Heart left ventricle (tissue), 16 donors: ENCODE measurements around the gene RGS18. TPM values are rescaled to one million over a fixed set of nuclear protein-coding genes. Genes with fewer than 3 reads are reported as not detected.
"Not testable (repeated sequence)": the region's sequence is repeated elsewhere in the genome, so short reads cannot be mapped to it uniquely, and the experiment has no call there.

ENCODE experiments used
- ATAC-seq, 4 donors: fragments of 200-7000 bp; cut with Tn5 transposase; one replicate each; pipeline ENCODE4 v1.9.1; 2020 to 2022; ENCODE audit warnings: moderate library complexity in 4 of 4, mild to moderate bottlenecking in 3 of 4, moderate number of reproducible peaks in 1 of 4
- DNase-seq, 5 donors: peaks; one replicate each; pipeline ENCODE4 v3.0.0-alpha.2; 2020
- H3K27ac ChIP-seq, 12 donors: fragments of 200-600 bp; sonication (generic) in 4 of 12; one replicate each; pipeline versions ENCODE4 v1.5.0 to v1.8.0; 2016 to 2022; ENCODE audit warnings: mild to moderate bottlenecking in 2 of 12
- H3K27me3 ChIP-seq, 9 donors: fragments of 200-600 bp; sonication (generic) in 2 of 9; one replicate each; pipeline versions ENCODE4 v1.5.1 to v1.8.0; 2016 to 2022; ENCODE audit warnings: mild to moderate bottlenecking in 3 of 9
- H3K36me3 ChIP-seq, 9 donors: fragments of 200-600 bp; sonication (generic) in 2 of 9; one replicate each; pipeline versions ENCODE4 v1.5.0 to v1.8.0; 2018 to 2022; ENCODE audit warnings: mild to moderate bottlenecking in 2 of 9
- H3K4me1 ChIP-seq, 12 donors: fragments of 200-600 bp; sonication (generic) in 4 of 12; one replicate each; pipeline versions ENCODE4 v1.5.0 to v1.8.0; 2016 to 2022; ENCODE audit warnings: mild to moderate bottlenecking in 3 of 12
- H3K4me3 ChIP-seq, 12 donors: fragments of 200-600 bp; sonication (generic) in 4 of 12; one replicate each; pipeline versions ENCODE4 v1.5.0 to v1.8.0; 2017 to 2022; ENCODE audit warnings: mild to moderate bottlenecking in 9 of 12, moderate library complexity in 4 of 12
- H3K9me3 ChIP-seq, 12 donors: fragments of 200-600 bp; sonication (generic) in 4 of 12; one replicate each; pipeline versions ENCODE4 v1.5.0 to v1.8.0; 2016 to 2022; ENCODE audit warnings: mild to moderate bottlenecking in 1 of 12
- CTCF ChIP-seq, 12 donors: fragments of 200-600 bp; sonication (generic) in 4 of 12; IDR thresholded peaks; one replicate each; pipeline versions ENCODE4 v1.5.0 to v1.8.0; 2018 to 2022; ENCODE audit warnings: antibody characterized with exemption in 12 of 12, mild to moderate bottlenecking in 5 of 12
- POLR2A ChIP-seq, 2 donors: fragments of 450-650 bp; IDR thresholded peaks; one replicate each; pipeline ENCODE4 v1.6.1; 2017; ENCODE audit warnings: antibody characterized with exemption in 2 of 2, mild to moderate bottlenecking in 2 of 2, moderate library complexity in 2 of 2
- WGBS, 4 donors: extraction: QIAGEN DNeasy Blood & Tissue Kit in 2 of 4; methylation state at CpG; one replicate each; pipeline versions ENCODE4 v1.1.5 to v1.1.7; 2013 to 2018; 5-methylcytosine and 5-hydroxymethylcytosine counted together
- intact Hi-C, 10 donors: fragments of 100-400 bp; cut with DNase I; formaldehyde crosslinking; loops; one replicate each; pipeline versions ENCODE4 v1.11.1 to v1.14.2; 2022
- polyA plus RNA-seq, 2 donors: library from polyadenylated mRNA; stranded (reverse); fragments of 200-250 nt; gene quantifications; one replicate each; pipeline ENCODE4 v1.2.3, GENCODE V29; 2013
- total RNA-seq, 9 donors: library from RNA; depleted of rRNA in 2 of 9; stranded (reverse); fragments of >200 nt in 2 of 9; fragmentation: NEBNext Ultra II Directional in 3 of 9; extraction: Animal tissue kit (Norgen Biotek cat#: 25700) in 3 of 9; gene quantifications; one replicate each; pipeline versions ENCODE4 v1.1.0 to v1.2.4, GENCODE V29; 2016 to 2023
- donor health status: ischemic (EF 13 %, LVEDD 7.1; RV severe dilation, severe dysfunction).
- donor health status: healthy with polysubstance abuse.
- donor health status: DM: no; HTN: yes; CAD: no.
- donor health status: DM: no; HTN: no; CAD: no.
- donor health status: ischemic (EF 25% LVEDD 6.9; RV normal size, moderate dysfunction).
- donor health status: ischemic (EF 25% LVEDD 5.7; RV mildly dilated, moderate dysfunction).
- donor health status: healthy.
- donor health status: DM: yes; HTN: yes; CAD: no.
- donor health status: ischemic (EF 35%, LVEDD 5.7; RV mildly dilated, moderate dysfunction).
- donor health status: nonischemic (EF 11% LVEDD 7.7; RV severe dilation, severe dysfunction).
- donor health status: DM: yes; HTN: yes; CAD: no.
- donor health status: PGD.
- donor health status: ischemic (EF 29% LVEDD 5.4; RV normal size, mild dysfunction).
- donor health status: nonischemic (EF 23%, LVEDD 6.1; RV moderate dilation, normal function).

RGS18 gene
- total and polyA plus RNA-seq, 11 donors: 0.22 to 5.4 (median 0.69) TPM

GRCh38 chr1:192227330-192227729, 69.1 kb downstream of the RGS18 start:
- no peak for TF ChIP-seq POLR2A (IDR thresholded peaks at IDR 0.05)
- no peak for TF ChIP-seq CTCF (IDR thresholded peaks at IDR 0.05)
- H3K9me3 ChIP-seq: no peaks in the 10 kb centered on the region
- 77 to 88% (median 85%) methylated on average over 5 of the region's 5 CpGs for WGBS, 4 donors
- H3K27me3 ChIP-seq: no peaks in the 10 kb centered on the region
- H3K4me1 ChIP-seq: no peaks in the 10 kb centered on the region
- DNase-seq: no peak
- ATAC-seq: no peak
- no peak overlapping the region for H3K27ac ChIP-seq
- intact Hi-C loops: no loop called here
- H3K4me3 ChIP-seq: no peak overlapping the region
- H3K36me3 ChIP-seq: no peaks in the 10 kb centered on the region

GRCh38 chr1:192227980-192228379, 69.7 kb downstream of the RGS18 start:
- intact Hi-C loops, H3K4me1 ChIP-seq, H3K4me3 ChIP-seq, ATAC-seq, H3K36me3 ChIP-seq, DNase-seq, H3K27me3 ChIP-seq, H3K9me3 ChIP-seq, H3K27ac ChIP-seq: not testable (repeated sequence)
- WGBS, 4 donors: 92 to 96% (median 94%) methylated on average over 13 of the region's 13 CpGs

- Histone ChIP-seq H3K4me3 (no peak overlapping the region), H3K4me1 (no peaks in the 10 kb centered on the region), H3K9me3 (no peaks in the 10 kb centered on the region), H3K36me3 (no peaks in the 10 kb centered on the region), H3K27ac (no peak overlapping the region), H3K27me3 (no peaks in the 10 kb centered on the region)
- TF ChIP-seq CTCF (IDR thresholded peaks at IDR 0.05) (no peak), POLR2A (IDR thresholded peaks at IDR 0.05) (no peak)
- intact Hi-C loops: no loop called here
- no peak for DNase-seq
- no peak for ATAC-seq
- WGBS, 4 donors: 78 to 83% (median 81%) methylated on average over 7 of the region's 7 CpGs
Measured at GRCh38 chr1:192232817-192233417, 74.7 kb downstream of the RGS18 start.

GRCh38 chr1:192235127-192235526, 76.9 kb downstream of the RGS18 start:
- no peaks in the 10 kb centered on the region for H3K4me1 ChIP-seq
- H3K27ac ChIP-seq: no peak overlapping the region
- DNase-seq (no peak), ATAC-seq (no peak)
- intact Hi-C loops: no loop called here
- H3K9me3 ChIP-seq: no peaks in the 10 kb centered on the region
- H3K27me3 ChIP-seq: no peaks in the 10 kb centered on the region
- no peak overlapping the region for H3K4me3 ChIP-seq
- no peak for TF ChIP-seq CTCF (IDR thresholded peaks at IDR 0.05)
- TF ChIP-seq POLR2A (IDR thresholded peaks at IDR 0.05): no peak
- H3K36me3 ChIP-seq: no peaks in the 10 kb centered on the region

Other genes starting within 250 kb of the RGS18 start
- not detected for gene RGS21, start 158.5 kb downstream of the RGS18 start, total RNA-seq
- not detected for gene RGS21, start 158.5 kb downstream of the RGS18 start, polyA plus RNA-seq